GM18508 (cell line): ENCODE measurements around the gene PDGFC.
"Not testable (repeated sequence)": the region's sequence is repeated elsewhere in the genome, so short reads cannot be mapped to it uniquely, and the experiment has no call there.

Source experiments
- ATAC-seq: cut with Tn5 transposase; IDR thresholded peaks from one replicate; pipeline ENCODE4 v1.9.1; 2021; ENCODE audit warnings: moderate number of reproducible peaks; ENCODE audit not compliant: insufficient read depth, unreplicated experiment

PDGFC gene

GRCh38 chr4:156953951-156954350 is 17.6 kb downstream of the PDGFC start:
- ATAC-seq: no peak

- no peak for ATAC-seq
Measured at GRCh38 chr4:156953001-156953400, 18.6 kb downstream of the PDGFC start.

GRCh38 chr4:156952078-156952759 is 19.4 kb downstream of the PDGFC start:
- no peak for ATAC-seq

- no peak for ATAC-seq
Measured at GRCh38 chr4:156950948-156951347, 20.7 kb downstream of the PDGFC start.

- ATAC-seq: no peak
Measured at GRCh38 chr4:156950090-156950489, 21.5 kb downstream of the PDGFC start.

GRCh38 chr4:156949373-156949814 is 22.2 kb downstream of the PDGFC start:
- no peak for ATAC-seq

GRCh38 chr4:156948738-156949137 is 22.9 kb downstream of the PDGFC start:
- ATAC-seq: no peak

GRCh38 chr4:156948133-156948532 is 23.5 kb downstream of the PDGFC start:
- no peak for ATAC-seq

GRCh38 chr4:156946516-156947424 is 24.8 kb downstream of the PDGFC start:
- ATAC-seq: no peak

GRCh38 chr4:156945532-156945931 is 26.1 kb downstream of the PDGFC start:
- no peak for ATAC-seq

GRCh38 chr4:156942991-156943390 is 28.6 kb downstream of the PDGFC start:
- no peak for ATAC-seq

GRCh38 chr4:156941940-156942548 is 29.6 kb downstream of the PDGFC start:
- no peak for ATAC-seq

- ATAC-seq: no peak
Measured at GRCh38 chr4:156939801-156940200, 31.8 kb downstream of the PDGFC start.

- no peak for ATAC-seq
Measured at GRCh38 chr4:156939139-156939538, 32.5 kb downstream of the PDGFC start.

- ATAC-seq: no peak
Measured at GRCh38 chr4:156934259-156934635, 37.4 kb downstream of the PDGFC start.

- ATAC-seq: no peak
Measured at GRCh38 chr4:156933633-156934258, 37.9 kb downstream of the PDGFC start.

GRCh38 chr4:156932360-156932759 is 39.2 kb downstream of the PDGFC start:
- not testable (repeated sequence) for ATAC-seq

- no peak for ATAC-seq
Measured at GRCh38 chr4:156931267-156931666, 40.3 kb downstream of the PDGFC start.

GRCh38 chr4:156929386-156930105 is 42.1 kb downstream of the PDGFC start:
- no peak for ATAC-seq

- no peak for ATAC-seq
Measured at GRCh38 chr4:156924774-156925315, 46.8 kb downstream of the PDGFC start.
